Measurements from ENCODE around the gene GRIP1.

DNA sequence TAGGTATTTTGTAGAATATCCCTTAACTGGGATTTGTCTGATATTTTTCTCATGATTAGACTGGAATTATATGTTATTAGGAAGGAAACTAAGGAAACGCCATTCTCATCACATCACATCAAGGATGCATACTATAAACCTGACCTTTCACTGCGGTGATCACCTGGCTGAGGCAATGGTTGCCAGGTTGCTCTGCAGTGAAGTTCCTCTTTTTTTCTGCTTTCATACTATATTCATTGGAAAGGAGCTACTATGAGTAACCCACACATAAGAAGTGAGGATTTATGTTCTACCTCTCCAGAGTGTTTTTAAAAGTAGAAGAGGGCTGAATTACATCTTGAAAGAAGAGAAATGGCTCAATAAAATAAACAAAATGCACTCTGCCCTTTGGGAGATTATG lies 31.0 kb upstream of the GRIP1 start:
- TF ChIP-seq, protein P1, sequence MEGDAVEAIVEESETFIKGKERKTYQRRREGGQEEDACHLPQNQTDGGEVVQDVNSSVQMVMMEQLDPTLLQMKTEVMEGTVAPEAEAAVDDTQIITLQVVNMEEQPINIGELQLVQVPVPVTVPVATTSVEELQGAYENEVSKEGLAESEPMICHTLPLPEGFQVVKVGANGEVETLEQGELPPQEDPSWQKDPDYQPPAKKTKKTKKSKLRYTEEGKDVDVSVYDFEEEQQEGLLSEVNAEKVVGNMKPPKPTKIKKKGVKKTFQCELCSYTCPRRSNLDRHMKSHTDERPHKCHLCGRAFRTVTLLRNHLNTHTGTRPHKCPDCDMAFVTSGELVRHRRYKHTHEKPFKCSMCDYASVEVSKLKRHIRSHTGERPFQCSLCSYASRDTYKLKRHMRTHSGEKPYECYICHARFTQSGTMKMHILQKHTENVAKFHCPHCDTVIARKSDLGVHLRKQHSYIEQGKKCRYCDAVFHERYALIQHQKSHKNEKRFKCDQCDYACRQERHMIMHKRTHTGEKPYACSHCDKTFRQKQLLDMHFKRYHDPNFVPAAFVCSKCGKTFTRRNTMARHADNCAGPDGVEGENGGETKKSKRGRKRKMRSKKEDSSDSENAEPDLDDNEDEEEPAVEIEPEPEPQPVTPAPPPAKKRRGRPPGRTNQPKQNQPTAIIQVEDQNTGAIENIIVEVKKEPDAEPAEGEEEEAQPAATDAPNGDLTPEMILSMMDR (IDR thresholded peaks at IDR 0.05): no peak
- no peak for TF ChIP-seq ZFX (IDR thresholded peaks at IDR 0.05; ENCODE audit: borderline replicate concordance)

Data from 22Rv1 (cell line).